Stimulated activated CD4-positive, alpha-beta T cell treated with anti-CD3 and anti-CD28 coated beads, Interleukin-12 subunit alpha, Interleukin-12 subunit beta, amount 100 ng/mL, for 48 hours (primary cell): ENCODE measurements around the gene SEMA6A.
"Not testable (repeated sequence)": the region's sequence is repeated elsewhere in the genome, so short reads cannot be mapped to it uniquely, and the experiment has no call there.

Source experiments
- DNase-seq, 3 donors: peaks; one replicate each; pipeline ENCODE4 v3.0.0-alpha.2; 2020; ENCODE audit warnings: low read depth in 2 of 3, low spot score in 1 of 3

SEMA6A gene

GRCh38 chr5:116524966-116525365, 49.7 kb downstream of the SEMA6A start:
- DNase-seq, result no peak

GRCh38 chr5:116524051-116524904, 50.3 kb downstream of the SEMA6A start:
- DNase-seq, result no peak

- not testable (repeated sequence) for DNase-seq
Observed at GRCh38 chr5:116523182-116523581, 51.4 kb downstream of the SEMA6A start.

- no peak for DNase-seq
Observed at GRCh38 chr5:116522356-116523136, 52.1 kb downstream of the SEMA6A start.

- DNase-seq, result no peak
Observed at GRCh38 chr5:116521173-116521872, 53.3 kb downstream of the SEMA6A start.

GRCh38 chr5:116520771-116521170, 53.9 kb downstream of the SEMA6A start:
- no peak for DNase-seq

GRCh38 chr5:116518423-116518822, 56.2 kb downstream of the SEMA6A start:
- no peak for DNase-seq

GRCh38 chr5:116517488-116517887, 57.1 kb downstream of the SEMA6A start:
- DNase-seq, result no peak

GRCh38 chr5:116516021-116516420, 58.6 kb downstream of the SEMA6A start:
- no peak for DNase-seq

- DNase-seq, result no peak
Observed at GRCh38 chr5:116514421-116514970, 60.1 kb downstream of the SEMA6A start.

GRCh38 chr5:116510517-116510916, 64.1 kb downstream of the SEMA6A start:
- DNase-seq, result no peak

GRCh38 chr5:116509483-116510244, 65.0 kb downstream of the SEMA6A start:
- DNase-seq, result no peak

- DNase-seq, result no peak
Observed at GRCh38 chr5:116508835-116509234, 65.8 kb downstream of the SEMA6A start.

GRCh38 chr5:116507941-116508655, 66.5 kb downstream of the SEMA6A start:
- no peak for DNase-seq

GRCh38 chr5:116507051-116507537, 67.5 kb downstream of the SEMA6A start:
- no peak for DNase-seq

- no peak for DNase-seq
Observed at GRCh38 chr5:116506488-116506887, 68.1 kb downstream of the SEMA6A start.

GRCh38 chr5:116504593-116505166, 69.9 kb downstream of the SEMA6A start:
- DNase-seq, result no peak

GRCh38 chr5:116502616-116503015, 72.0 kb downstream of the SEMA6A start:
- no peak for DNase-seq

GRCh38 chr5:116502138-116502537, 72.5 kb downstream of the SEMA6A start:
- DNase-seq, result no peak
